IMR-90 (cell line): ENCODE measurements around the gene CCDC40.
"Not testable (repeated sequence)": the region's sequence is repeated elsewhere in the genome, so short reads cannot be mapped to it uniquely, and the experiment has no call there.

Experiments
- CTCF ChIP-seq: conservative IDR thresholded peaks from 2 replicates; pipeline ENCODE4 v1.5.1; 2012; ENCODE audit warnings: mild to moderate bottlenecking, low read depth, low read length, improper control_type of control experiment
- FOS ChIP-seq: fragments of 150-350 bp; IDR thresholded peaks from 2 replicates; pipeline ENCODE4 v1.6.1; 2016; ENCODE audit warnings: low read depth, low read length
- USF2 ChIP-seq: fragments of 150-350 bp; IDR thresholded peaks from 2 replicates; pipeline ENCODE4 v1.6.1; 2017; ENCODE audit warnings: mild to moderate bottlenecking, antibody characterized with exemption, low read length, low read depth

- TF ChIP-seq CTCF, USF2, FOS: not testable (repeated sequence)
Measured at GRCh38 chr17:80090164-80090563, 53.7 kb downstream of the CCDC40 start.
